A549 (cell line): Measurements from ENCODE around the gene SRSF8. TPM values are rescaled to one million over a fixed set of nuclear protein-coding genes. Genes with fewer than 3 reads are reported as not detected.

Experiments
- ATAC-seq, 2 experiments: fragments of 200-7000 bp in 1 of 2; fragments of >200 bp in 1 of 2; cut with Nextera tagmentation in 1 of 2; cut with Tn5 transposase in 1 of 2; 3 replicates each; pipeline versions ENCODE4 v1.8.0 to v1.9.1; 2018 to 2020; ENCODE audit warnings: mild to moderate bottlenecking in 1 of 2, moderate library complexity in 1 of 2
- CTCF ChIA-PET: fragments of 300-600 bp; sonication (Branson Sonifier 250); formaldehyde crosslinking; extraction: SDS; loops from one replicate; lab custom pipeline; 2021; ENCODE audit warnings: antibody characterized with exemption, inconsistent platforms; lab: Yijun Ruan, JAX
- POLR2A ChIA-PET: fragments of 350-600 bp; formaldehyde crosslinking; extraction: SDS; loops from one replicate; lab custom pipeline; 2021; ENCODE audit warnings: antibody characterized with exemption, inconsistent platforms; lab: Yijun Ruan, JAX
- DNase-seq, 2 experiments: peaks; one replicate each; pipeline versions ENCODE4 v3.0.0 to v3.0.0-alpha.2; 2011 to 2016; ENCODE audit warnings: low read depth in 1 of 2, low spot score in 1 of 2
- FAIRE-seq: peaks from 2 replicates; lab custom pipeline; 2011; peaks lifted over from hg19 to GRCh38; lab: Jason Lieb, UNC
- H3K27ac ChIP-seq, 2 experiments: fragments of >200 bp; sonication (Bioruptor Twin); formaldehyde crosslinking; 3 replicates each; pipeline ENCODE4 v1.5.1; 2016 to 2017
- H3K4me1 ChIP-seq: fragments of >200 bp; sonication (Bioruptor Twin); formaldehyde crosslinking; 3 replicates; pipeline ENCODE4 v1.6.1; 2016
- H3K4me2 ChIP-seq: fragments of >200 bp; sonication (Bioruptor Twin); formaldehyde crosslinking; 3 replicates; pipeline ENCODE4 v1.6.1; 2016
- H3K4me3 ChIP-seq: fragments of >200 bp; sonication (Bioruptor Twin); formaldehyde crosslinking; 3 replicates; pipeline ENCODE4 v1.5.1; 2016
- H3K9me3 ChIP-seq: fragments of >200 bp; sonication (Bioruptor Twin); formaldehyde crosslinking; 3 replicates; pipeline ENCODE4 v1.6.1; 2016
- CBX2 ChIP-seq: fragments of 200-600 bp; sonication (generic); IDR thresholded peaks from 2 replicates; pipeline ENCODE4 v1.6.1; 2016; ENCODE audit warnings: low read depth, mild to moderate bottlenecking, borderline replicate concordance
- CBX8 ChIP-seq: fragments of 200-600 bp; sonication (generic); IDR thresholded peaks from 2 replicates; pipeline ENCODE4 v1.6.1; 2016
- CEBPB ChIP-seq, 2 experiments: fragments of >200 bp in 1 of 2; sonication (Bioruptor Twin) in 1 of 2; formaldehyde crosslinking in 1 of 2; IDR thresholded peaks; 2 replicates each; pipeline ENCODE4 v1.6.1; 2012 to 2016
- CHD2 ChIP-seq: fragments of 150-350 bp; IDR thresholded peaks from 2 replicates; pipeline ENCODE4 v1.6.1; 2014; ENCODE audit warnings: low read length; ENCODE audit not compliant: partially characterized antibody
- EHF ChIP-seq: fragments of 250-450 bp; sonication (Bioruptor Pico); IDR thresholded peaks from 2 replicates; pipeline ENCODE4 v1.5.0; 2020; ENCODE audit warnings: mild to moderate bottlenecking
- EHMT2 ChIP-seq: fragments of 200-600 bp; sonication (generic); IDR thresholded peaks from 2 replicates; pipeline ENCODE4 v1.6.1; 2016; ENCODE audit warnings: antibody characterized with exemption, low read depth, mild to moderate bottlenecking, moderate library complexity
- ESRRA ChIP-seq: fragments of 150-350 bp; IDR thresholded peaks from 2 replicates; pipeline ENCODE4 v1.6.1; 2014; ENCODE audit warnings: mild to moderate bottlenecking, low read length, borderline replicate concordance
- FOSL2 ChIP-seq, 2 experiments: fragments of 450-650 bp in 1 of 2; fragments of >200 bp in 1 of 2; sonication (Bioruptor Twin) in 1 of 2; formaldehyde crosslinking; IDR thresholded peaks; 2 replicates each; pipeline versions ENCODE4 v1.5.0 to v1.6.1; 2016 to 2020; ENCODE audit warnings: mild to moderate bottlenecking in 1 of 2, moderate library complexity in 1 of 2
- HDAC2 ChIP-seq: fragments of 200-600 bp; sonication (generic); IDR thresholded peaks from 2 replicates; pipeline ENCODE4 v1.6.1; 2016
- HES2 ChIP-seq: fragments of >200 bp; sonication (Bioruptor Twin); formaldehyde crosslinking; IDR thresholded peaks from 2 replicates; pipeline ENCODE4 v1.6.1; 2016
- HOXA7 ChIP-seq: fragments of 250-450 bp; sonication (Bioruptor Pico); IDR thresholded peaks from 2 replicates; pipeline ENCODE4 v1.5.0; 2020; ENCODE audit warnings: mild to moderate bottlenecking, moderate library complexity
- JUNB ChIP-seq: fragments of >200 bp; sonication (Bioruptor Twin); formaldehyde crosslinking; IDR thresholded peaks from 2 replicates; pipeline ENCODE4 v1.6.1; 2016
- KDM1A ChIP-seq: fragments of 200-600 bp; sonication (generic); IDR thresholded peaks from 2 replicates; pipeline ENCODE4 v1.6.1; 2016; ENCODE audit warnings: low read depth, mild to moderate bottlenecking
- KDM5A ChIP-seq: fragments of 200-600 bp; sonication (generic); IDR thresholded peaks from 2 replicates; pipeline ENCODE4 v1.6.1; 2016; ENCODE audit warnings: antibody characterized with exemption, mild to moderate bottlenecking
- MYC ChIP-seq: IDR thresholded peaks from 2 replicates; pipeline ENCODE4 v1.6.1; 2012; ENCODE audit warnings: mild to moderate bottlenecking, inconsistent platforms, low read length, improper control_type of control experiment, borderline replicate concordance
- NPAS2 ChIP-seq: fragments of 250-450 bp; sonication (Bioruptor Pico); IDR thresholded peaks from 2 replicates; pipeline ENCODE4 v1.8.0; 2022; ENCODE audit warnings: mild to moderate bottlenecking, moderate library complexity, borderline replicate concordance
- NR3C1 ChIP-seq: fragments of >200 bp; sonication (Bioruptor Twin); formaldehyde crosslinking; IDR thresholded peaks from 3 replicates; pipeline ENCODE4 v1.6.1; 2017
- POLR2A ChIP-seq: IDR thresholded peaks from 2 replicates; pipeline ENCODE4 v1.6.1; 2012; ENCODE audit warnings: mild to moderate bottlenecking, low read length
- RAD21 ChIP-seq, 2 experiments: fragments of >200 bp in 1 of 2; sonication (Bioruptor Twin) in 1 of 2; formaldehyde crosslinking in 1 of 2; IDR thresholded peaks in 1 of 2; conservative IDR thresholded peaks in 1 of 2; 2 replicates in 1 of 2; 3 replicates in 1 of 2; pipeline ENCODE4 v1.6.1; 2012 to 2018; ENCODE audit warnings: inconsistent platforms in 1 of 2
- RCOR1 ChIP-seq: fragments of 150-350 bp; IDR thresholded peaks from 2 replicates; pipeline ENCODE4 v1.6.1; 2014; ENCODE audit warnings: antibody characterized with exemption, low read length, low read depth
- RNF2 ChIP-seq: fragments of 200-600 bp; sonication (generic); IDR thresholded peaks from 2 replicates; pipeline ENCODE4 v1.6.1; 2016; ENCODE audit warnings: low read depth, mild to moderate bottlenecking, antibody characterized with exemption, moderate library complexity, borderline replicate concordance
- SMC3 ChIP-seq: fragments of >200 bp; sonication (Bioruptor Twin); formaldehyde crosslinking; IDR thresholded peaks from 3 replicates; pipeline ENCODE4 v1.6.1; 2018; ENCODE audit warnings: inconsistent platforms
- SREBF2 ChIP-seq: fragments of 450-650 bp; IDR thresholded peaks from 2 replicates; pipeline ENCODE4 v1.6.1; 2014; ENCODE audit warnings: mild to moderate bottlenecking, moderate library complexity
- USF2 ChIP-seq: fragments of 450-650 bp; IDR thresholded peaks from 2 replicates; pipeline ENCODE4 v1.6.1; 2014; ENCODE audit warnings: antibody characterized with exemption
- WGBS: methylation state at CpG from one replicate; pipeline ENCODE4 v1.1.6; 2017; ENCODE audit errors: missing lambda C conversion rate; 5-methylcytosine and 5-hydroxymethylcytosine counted together
- polyA plus RNA-seq, 4 experiments: library from polyadenylated mRNA; depleted of rRNA in 3 of 4; stranded (reverse); fragments of >200 nt; fragmentation: RNase III in 1 of 4; extraction: RNeasy Plus Mini Kit Qiagen cat#74134 plus additional on column Dnase treatment in 1 of 4; gene quantifications; 2 replicates in 3 of 4; 3 replicates in 1 of 4; pipeline ENCODE4 v1.2.3, GENCODE V29; 2011 to 2017
- TF ChIP-seq, protein P1 (sequence below): fragments of 150-350 bp; IDR thresholded peaks from 2 replicates; pipeline ENCODE4 v1.6.1; 2014; ENCODE audit warnings: low read depth, mild to moderate bottlenecking, low read length
- TF ChIP-seq, protein P2 (sequence below): fragments of 200-600 bp; sonication (generic); IDR thresholded peaks from 2 replicates; pipeline ENCODE4 v1.6.1; 2016; ENCODE audit warnings: antibody characterized with exemption, mild to moderate bottlenecking, moderate library complexity
- TF ChIP-seq, protein P3 (sequence below): IDR thresholded peaks from 2 replicates; pipeline ENCODE4 v1.6.1; 2012

Gene SRSF8
- polyA plus RNA-seq, 2 of the 4 experiments (the other 2 are of a cell fraction): 15.1 to 30.2 TPM

- TF ChIP-seq, protein P1, sequence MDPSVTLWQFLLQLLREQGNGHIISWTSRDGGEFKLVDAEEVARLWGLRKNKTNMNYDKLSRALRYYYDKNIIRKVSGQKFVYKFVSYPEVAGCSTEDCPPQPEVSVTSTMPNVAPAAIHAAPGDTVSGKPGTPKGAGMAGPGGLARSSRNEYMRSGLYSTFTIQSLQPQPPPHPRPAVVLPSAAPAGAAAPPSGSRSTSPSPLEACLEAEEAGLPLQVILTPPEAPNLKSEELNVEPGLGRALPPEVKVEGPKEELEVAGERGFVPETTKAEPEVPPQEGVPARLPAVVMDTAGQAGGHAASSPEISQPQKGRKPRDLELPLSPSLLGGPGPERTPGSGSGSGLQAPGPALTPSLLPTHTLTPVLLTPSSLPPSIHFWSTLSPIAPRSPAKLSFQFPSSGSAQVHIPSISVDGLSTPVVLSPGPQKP: no peak
- TF ChIP-seq JUNB (no peak), ESRRA (no peak)
Observed at GRCh38 chr11:95103701-95104100, 37.0 kb downstream of the SRSF8 start (continued).

- 91% methylated on average over 4 of the region's 6 CpGs for WGBS
- no peak for DNase-seq
- Histone ChIP-seq H3K27ac (no peak overlapping the region), H3K4me1 (no peaks in the 10 kb centered on the region)
- ATAC-seq: no peak
- TF ChIP-seq EHMT2 (no peak), CEBPB (IDR thresholded peaks at IDR 0.05) (no peak), HOXA7 (CRISPR knock-in tag) (no peak), KDM1A (no peak), KDM5A (no peak), USF2 (no peak), SMC3 (no peak)
- TF ChIP-seq, protein P2, sequence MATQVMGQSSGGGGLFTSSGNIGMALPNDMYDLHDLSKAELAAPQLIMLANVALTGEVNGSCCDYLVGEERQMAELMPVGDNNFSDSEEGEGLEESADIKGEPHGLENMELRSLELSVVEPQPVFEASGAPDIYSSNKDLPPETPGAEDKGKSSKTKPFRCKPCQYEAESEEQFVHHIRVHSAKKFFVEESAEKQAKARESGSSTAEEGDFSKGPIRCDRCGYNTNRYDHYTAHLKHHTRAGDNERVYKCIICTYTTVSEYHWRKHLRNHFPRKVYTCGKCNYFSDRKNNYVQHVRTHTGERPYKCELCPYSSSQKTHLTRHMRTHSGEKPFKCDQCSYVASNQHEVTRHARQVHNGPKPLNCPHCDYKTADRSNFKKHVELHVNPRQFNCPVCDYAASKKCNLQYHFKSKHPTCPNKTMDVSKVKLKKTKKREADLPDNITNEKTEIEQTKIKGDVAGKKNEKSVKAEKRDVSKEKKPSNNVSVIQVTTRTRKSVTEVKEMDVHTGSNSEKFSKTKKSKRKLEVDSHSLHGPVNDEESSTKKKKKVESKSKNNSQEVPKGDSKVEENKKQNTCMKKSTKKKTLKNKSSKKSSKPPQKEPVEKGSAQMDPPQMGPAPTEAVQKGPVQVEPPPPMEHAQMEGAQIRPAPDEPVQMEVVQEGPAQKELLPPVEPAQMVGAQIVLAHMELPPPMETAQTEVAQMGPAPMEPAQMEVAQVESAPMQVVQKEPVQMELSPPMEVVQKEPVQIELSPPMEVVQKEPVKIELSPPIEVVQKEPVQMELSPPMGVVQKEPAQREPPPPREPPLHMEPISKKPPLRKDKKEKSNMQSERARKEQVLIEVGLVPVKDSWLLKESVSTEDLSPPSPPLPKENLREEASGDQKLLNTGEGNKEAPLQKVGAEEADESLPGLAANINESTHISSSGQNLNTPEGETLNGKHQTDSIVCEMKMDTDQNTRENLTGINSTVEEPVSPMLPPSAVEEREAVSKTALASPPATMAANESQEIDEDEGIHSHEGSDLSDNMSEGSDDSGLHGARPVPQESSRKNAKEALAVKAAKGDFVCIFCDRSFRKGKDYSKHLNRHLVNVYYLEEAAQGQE: no peak
- TF ChIP-seq, all 56 proteins: peak for 0
- ChIA-PET CTCF (no interaction called here), POLR2A (no interaction called here)
- Histone ChIP-seq H3K4me2 (no peak overlapping the region), H3K9me3 (no peaks in the 10 kb centered on the region), H3K4me3 (no peak overlapping the region)
- FAIRE-seq: no peak
Observed at GRCh38 chr11:95104121-95104830, 37.6 kb downstream of the SRSF8 start.

GRCh38 chr11:95104856-95105255, 38.1 kb downstream of the SRSF8 start:
- DNase-seq (no peak), FAIRE-seq (no peak), ATAC-seq (no peak)
- ChIA-PET CTCF (no interaction called here), POLR2A (no interaction called here)
- no peak overlapping the region for H3K4me3 ChIP-seq
- TF ChIP-seq NPAS2 (CRISPR knock-in tag) (no peak), HOXA7 (CRISPR knock-in tag) (no peak), NR3C1 (no peak), RCOR1 (no peak), HDAC2 (no peak), KDM5A (no peak), EHF (CRISPR knock-in tag) (no peak), HES2 (no peak), MYC (no peak), FOSL2 (IDR thresholded peaks at IDR 0.05) (no peak), FOSL2 (CRISPR knock-in tag; IDR thresholded peaks at IDR 0.05) (no peak), SMC3 (no peak), POLR2A (no peak), RAD21 (conservative IDR thresholded peaks at IDR 0.05 in 1 of 2, IDR thresholded peaks at IDR 0.05 in 1 of 2) (no peak), CHD2 (no peak), EHMT2 (no peak), CBX2 (no peak), SREBF2 (no peak), CBX8 (no peak), RNF2 (no peak)
- TF ChIP-seq, protein P3, sequence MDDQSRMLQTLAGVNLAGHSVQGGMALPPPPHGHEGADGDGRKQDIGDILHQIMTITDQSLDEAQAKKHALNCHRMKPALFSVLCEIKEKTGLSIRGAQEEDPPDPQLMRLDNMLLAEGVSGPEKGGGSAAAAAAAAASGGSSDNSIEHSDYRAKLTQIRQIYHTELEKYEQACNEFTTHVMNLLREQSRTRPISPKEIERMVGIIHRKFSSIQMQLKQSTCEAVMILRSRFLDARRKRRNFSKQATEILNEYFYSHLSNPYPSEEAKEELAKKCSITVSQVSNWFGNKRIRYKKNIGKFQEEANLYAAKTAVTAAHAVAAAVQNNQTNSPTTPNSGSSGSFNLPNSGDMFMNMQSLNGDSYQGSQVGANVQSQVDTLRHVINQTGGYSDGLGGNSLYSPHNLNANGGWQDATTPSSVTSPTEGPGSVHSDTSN: no peak
- no peak overlapping the region for H3K4me2 ChIP-seq
- H3K27ac ChIP-seq: no peak overlapping the region
- no peaks in the 10 kb centered on the region for H3K4me1 ChIP-seq
- no peaks in the 10 kb centered on the region for H3K9me3 ChIP-seq
- WGBS: 100% methylated on average over 3 of the region's 3 CpGs
